HG03575 (cell line): ENCODE data around the gene ARHGEF12.

Experiments
- ATAC-seq: cut with Tn5 transposase; IDR thresholded peaks from one replicate; pipeline ENCODE4 v1.9.1; 2021; ENCODE audit not compliant: unreplicated experiment, insufficient number of reproducible peaks, low FRiP score; ENCODE audit errors: extremely low read depth

The ARHGEF12 gene

DNA sequence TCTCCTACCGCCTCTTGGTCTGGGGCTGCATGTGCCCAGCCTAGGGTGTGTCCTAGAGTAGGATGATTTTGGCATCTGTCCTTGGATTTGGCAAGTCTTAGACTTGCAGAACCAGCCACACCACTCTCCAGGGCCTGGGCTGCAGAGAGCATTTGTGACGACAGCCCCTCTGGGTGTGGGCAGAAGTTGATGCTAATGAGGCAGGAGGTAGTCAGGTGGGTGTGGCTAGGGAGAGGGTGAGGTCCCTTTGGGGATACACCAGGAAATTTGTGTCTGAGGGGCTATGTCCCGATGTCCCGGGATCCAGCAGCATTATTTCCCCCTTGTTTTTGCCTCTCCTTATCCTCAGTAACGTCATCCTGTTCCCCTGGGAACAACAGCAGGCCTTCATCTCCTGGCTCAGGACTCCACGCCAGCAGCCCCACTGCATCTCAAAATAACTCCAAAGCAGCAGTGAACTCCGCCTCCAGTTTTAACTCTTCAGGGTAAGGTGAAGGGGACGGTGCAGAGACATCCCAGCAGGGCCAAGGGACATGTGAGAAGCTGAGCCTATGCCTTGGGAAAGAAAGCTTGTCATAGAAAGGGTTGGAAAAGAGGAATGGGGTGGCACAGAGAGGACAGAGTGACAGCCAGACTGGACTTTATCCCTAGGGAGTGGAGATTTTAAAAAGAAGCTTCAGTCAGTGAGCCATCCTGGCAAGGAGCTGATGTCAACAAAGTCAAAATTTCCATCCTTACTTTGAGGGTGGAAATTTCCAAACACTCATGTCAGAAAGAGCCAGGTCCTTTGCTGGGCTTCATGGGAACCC is 19.1 kb upstream of the ARHGEF12 start:
- ATAC-seq: no peak

DNA sequence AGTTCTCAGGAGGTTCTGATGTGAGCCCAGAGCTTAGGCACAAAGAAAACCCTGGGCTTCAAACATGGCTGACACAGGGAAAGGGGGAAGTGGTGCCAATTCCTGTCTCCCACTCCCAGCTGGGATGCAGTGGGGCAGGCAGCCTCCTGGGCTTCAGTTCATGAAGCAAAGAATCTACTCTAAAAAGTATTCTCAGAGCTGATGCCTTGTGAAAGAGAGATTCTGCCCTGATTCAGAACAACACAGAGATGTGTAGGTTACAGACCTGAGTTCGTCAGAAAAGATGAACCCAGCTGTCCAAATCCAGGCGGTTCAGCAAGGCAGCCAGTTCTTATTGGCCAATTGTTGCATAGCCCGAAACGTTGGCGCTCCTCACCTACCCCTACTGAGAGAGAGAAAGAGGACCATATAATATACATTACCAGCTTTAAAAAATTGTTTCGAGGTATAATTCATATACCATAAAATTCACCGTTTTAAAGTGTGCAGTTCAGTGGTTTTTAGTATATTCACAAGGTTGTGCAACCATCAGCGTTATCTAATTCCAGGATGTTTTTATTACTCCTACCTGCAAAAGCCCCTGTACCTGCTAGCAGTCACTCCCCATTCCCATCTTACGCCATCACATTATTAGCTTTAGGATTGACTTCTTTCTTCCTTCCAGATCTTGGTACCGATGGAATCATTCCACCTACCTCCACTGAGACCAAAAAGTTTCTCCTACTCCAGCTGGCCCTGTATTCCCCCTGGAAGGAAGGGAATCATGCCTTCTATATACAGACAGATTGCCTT is 18.3 kb upstream of the ARHGEF12 start:
- no peak for ATAC-seq

DNA sequence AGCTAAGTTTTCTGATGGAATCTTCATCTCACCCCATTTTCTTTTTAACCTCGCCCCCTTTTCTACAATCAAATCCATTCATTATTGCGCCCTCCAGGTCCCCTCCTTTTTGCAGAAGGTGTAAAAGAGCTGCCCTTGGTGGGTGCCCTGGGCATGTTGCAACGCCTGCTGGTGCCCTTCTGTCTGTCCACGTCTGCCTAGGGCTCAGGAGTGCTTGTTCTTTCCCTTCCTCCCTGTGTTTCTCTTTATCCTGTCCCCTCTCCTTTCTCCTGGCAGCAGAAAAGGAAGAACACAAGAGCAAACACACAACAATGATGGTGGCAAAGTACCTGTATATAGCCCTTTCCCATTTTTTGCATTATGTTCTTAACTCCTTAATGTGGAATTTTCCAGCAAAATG is 17.3 kb upstream of the ARHGEF12 start:
- ATAC-seq: no peak

DNA sequence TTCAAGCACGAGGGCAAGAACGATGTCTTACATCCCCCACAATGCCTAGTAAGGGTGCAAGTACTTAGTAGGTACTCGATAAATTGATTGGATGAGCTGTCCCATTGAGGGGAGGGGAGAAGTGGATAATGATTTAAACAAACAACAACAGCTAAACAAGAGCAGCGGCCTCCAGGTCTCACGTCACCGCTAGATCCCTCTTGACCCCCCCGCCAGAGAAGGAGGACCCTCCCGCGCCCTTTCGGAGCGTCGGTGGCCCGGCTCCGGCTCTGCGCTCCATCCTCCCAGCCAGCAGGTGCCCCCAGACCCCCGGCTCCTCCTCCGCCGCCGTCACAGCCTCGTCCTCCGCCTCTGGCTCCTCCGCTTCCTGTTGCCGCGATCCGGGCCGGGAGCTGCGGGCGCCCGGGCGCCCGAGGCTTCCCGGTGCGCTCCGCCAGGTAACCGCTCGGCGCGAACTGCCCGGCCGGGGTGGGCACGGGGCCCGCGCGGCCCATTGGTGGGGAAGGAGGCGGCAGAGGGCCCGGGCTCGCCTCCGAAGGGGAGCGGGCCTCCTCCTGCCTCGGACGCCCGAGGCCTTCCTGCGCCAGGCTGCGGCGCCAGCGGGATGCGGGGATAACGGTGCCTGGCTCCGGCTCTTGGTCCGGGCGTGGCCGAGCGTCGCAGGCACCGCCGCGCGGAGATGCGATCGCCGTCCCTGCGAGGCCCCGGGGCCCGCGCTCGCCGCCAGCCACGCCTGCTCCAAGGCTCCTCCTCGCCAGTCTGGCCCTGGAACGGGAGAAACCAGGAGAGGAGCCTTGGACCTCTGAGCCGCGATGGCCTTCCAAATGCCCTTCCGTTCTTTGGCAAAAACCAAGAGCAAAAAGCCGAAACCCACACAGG is 11.0 kb upstream of the ARHGEF12 start, which contains the start of gene TLCD5:
TSS of gene TLCD5 (plus strand) at position 368 of the 879 bp plus-strand sequence. CDS start 2,143 bp downstream, outside the sequence.
- no peak for ATAC-seq

DNA sequence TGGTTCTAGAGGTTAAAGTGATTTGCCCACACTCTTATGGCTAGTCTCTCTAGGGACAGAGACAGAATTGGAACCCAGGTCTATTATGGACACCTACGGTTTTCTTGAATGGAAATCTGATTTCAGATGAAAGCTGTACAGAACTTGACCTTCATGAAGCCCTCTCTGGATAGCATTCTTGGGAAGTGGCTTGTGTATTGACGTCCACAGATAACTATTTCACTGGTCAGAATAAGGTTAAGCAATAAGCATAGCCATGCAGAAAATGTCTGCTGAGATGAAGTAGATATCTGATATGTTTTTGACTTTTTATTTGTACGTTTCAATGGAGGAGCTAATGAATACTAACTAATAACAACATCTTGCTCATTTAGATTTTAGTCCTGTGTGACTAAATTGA is 10.0 kb upstream of the ARHGEF12 start:
- ATAC-seq: no peak

DNA sequence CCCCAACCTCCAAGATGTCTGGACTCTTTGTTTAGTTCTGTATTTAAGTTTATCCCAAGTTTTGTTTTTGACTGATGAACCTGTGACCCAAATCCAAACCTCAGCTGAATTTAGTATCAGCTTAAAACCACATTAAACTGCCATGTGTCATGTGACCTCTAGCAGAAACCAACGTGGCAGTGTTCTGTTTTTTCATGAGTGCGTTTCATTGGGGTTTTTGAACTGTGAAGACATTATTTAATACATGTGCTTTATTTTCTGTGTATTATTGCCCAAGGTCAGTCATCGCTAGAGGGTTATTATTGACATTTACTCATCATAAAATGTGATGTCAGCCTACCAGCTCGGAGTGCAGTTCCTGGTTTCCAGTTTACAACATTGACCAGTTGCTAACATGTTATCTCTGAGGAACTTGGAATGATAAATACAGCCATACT is 9.3 kb upstream of the ARHGEF12 start:
- ATAC-seq: no peak

DNA sequence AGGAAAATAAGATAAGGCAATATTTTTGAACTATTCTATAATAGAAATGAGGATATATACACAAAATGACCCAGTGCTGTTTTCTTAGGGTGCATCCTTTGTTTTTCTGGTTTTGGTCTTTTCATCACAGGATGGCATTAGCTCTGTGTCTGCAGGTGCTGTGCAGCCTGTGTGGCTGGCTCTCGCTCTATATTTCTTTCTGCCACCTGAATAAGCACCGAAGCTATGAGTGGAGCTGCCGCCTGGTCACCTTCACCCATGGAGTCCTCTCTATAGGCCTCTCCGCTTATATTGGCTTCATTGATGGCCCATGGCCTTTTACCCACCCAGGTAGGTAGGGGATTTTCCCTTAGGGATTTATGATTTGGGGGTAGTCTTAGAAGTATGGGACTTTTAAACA is 8.9 kb upstream of the ARHGEF12 start:
- ATAC-seq: no peak

DNA sequence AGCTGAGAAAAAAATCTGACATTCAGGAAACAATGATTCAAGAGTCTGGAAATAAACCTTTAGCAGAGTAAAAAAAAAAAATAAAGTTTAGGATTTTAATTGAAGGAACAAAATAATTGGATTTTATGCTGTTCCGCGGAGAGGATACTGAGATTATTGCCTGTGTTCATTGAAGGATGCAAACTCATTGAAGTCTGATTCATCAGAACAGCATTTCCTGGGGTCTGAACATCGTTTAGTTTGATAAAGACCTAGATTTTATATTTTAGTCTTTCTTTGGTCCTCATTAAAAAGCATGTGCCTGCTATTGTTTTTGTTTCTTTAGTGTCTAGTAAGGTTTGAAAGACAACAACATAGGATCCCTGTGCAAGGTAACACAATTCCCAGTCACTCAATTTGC is 6.7 kb upstream of the ARHGEF12 start:
- ATAC-seq: no peak

DNA sequence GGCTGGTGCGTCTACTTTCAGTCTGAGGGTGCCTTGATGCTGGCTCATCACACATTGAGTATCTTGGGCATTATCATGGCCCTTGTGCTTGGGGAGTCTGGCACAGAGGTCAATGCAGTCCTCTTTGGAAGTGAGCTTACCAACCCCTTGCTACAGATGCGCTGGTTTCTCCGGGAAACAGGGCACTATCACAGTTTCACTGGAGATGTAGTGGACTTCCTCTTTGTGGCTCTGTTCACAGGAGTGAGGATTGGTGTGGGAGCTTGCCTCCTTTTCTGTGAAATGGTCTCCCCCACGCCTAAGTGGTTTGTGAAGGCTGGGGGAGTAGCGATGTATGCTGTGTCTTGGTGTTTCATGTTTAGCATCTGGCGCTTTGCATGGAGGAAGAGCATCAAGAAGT is 6.2 kb upstream of the ARHGEF12 start:
- no peak for ATAC-seq

DNA sequence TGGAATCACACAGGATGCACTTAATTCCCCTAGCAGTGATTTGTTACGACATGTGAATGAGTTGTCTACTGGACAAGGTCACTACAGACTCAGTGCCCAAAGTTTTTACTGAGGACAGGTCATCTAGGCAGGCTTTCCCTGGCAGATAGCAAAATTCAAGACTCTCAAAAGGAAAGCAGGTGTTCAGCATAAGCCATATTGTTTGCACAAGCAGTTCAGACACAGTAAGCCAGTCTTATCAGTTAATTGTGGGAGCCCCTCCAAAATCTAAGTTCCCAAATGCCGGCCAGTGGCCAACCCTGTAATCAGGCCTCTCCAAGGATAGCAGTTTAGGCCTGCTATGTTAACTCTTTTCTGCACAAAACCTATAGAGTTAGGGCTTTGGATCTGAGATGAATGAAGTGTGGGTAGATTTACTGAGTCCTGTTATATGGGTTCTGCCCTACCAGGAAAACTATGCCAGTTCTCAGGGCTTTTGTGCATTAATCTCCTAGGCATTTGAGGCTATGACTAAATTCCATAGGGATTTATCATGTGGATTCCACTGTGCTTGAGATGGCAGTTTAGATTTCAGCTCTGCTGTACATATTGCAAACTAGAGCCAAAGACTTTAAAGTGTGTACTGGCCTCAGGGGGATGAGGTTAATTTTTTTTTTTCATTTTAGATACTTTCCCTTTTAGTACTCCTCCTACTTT is 4.8 kb upstream of the ARHGEF12 start:
- ATAC-seq: no peak

DNA sequence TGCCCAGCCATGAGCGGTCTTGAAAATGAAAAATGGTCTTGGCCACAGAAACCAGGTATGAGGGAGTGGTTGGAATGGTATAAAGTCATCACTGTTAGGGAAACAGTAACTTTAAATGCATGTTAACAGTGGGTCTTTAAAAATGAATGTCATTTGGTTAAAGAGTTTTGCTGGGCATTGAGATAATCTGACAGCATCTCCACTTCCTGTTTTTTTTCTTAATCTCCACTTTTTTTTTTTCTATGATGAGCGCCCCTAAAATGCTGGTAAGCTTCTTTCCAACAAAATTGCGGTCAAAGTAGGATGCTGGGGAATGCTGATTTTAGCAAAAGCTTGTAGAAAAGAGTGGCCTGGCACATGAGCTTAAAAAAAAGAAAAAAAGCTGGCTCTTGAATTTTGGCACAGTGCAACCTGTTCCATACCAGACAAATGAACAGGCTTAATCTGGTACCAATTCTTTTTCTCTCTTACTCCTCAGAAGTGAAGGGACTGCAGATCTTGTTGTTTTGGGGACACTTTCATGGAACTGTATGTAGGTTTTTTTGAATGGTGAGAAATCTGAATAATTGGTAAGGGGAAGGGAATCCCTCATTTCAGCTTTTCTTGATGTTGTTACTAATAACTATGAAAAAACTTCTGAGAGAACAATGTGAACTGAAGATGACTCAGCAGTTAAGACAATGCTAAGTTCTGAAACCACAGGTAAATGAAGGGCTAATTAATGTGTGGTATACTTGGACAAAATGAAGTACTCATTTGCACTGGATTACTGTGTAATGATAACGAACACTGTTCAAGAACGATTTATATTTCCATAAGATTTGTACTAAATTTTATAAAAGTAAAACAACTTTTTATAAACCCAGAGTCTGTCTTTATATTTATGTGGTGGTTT is 3.1 kb upstream of the ARHGEF12 start:
- no peak for ATAC-seq

DNA sequence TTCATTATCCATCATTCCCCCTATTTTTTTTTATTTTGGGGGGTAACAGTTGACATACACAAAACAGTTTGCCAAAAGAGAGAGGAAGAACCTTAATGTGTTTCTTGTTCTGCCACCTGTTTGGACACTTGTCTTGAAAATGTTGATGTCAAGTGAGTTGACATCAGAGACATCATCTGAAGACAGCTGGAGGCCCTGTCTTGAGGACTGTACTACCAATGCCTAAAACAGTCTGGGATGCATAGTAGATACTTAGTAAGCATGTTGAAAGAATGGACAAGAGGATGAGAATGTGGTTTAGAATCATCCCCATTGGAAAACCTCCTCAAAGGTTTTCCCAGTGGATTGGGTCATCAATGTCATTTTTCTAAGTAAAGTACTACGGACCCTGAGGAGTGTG is 2.4 kb upstream of the ARHGEF12 start:
- ATAC-seq: no peak

DNA sequence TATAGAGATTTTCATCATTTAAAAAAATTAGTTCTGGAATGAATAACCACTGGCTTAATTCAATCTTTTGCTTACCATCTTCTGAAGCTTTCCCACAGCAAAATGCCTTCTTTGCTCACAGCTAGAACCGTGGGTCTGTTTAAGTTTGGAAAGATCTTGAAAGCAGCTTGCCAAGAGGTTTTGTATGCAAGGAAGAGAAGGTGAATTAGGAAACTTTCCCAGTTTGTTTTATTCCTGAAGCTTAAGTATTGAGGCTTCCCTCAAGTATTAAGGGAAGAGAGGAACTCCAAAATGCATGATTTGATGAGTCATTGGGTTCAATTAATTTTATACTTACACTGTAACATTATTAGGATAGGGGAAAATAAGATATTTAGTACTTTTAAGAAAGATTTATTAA is 1.9 kb upstream of the ARHGEF12 start:
- no peak for ATAC-seq

DNA sequence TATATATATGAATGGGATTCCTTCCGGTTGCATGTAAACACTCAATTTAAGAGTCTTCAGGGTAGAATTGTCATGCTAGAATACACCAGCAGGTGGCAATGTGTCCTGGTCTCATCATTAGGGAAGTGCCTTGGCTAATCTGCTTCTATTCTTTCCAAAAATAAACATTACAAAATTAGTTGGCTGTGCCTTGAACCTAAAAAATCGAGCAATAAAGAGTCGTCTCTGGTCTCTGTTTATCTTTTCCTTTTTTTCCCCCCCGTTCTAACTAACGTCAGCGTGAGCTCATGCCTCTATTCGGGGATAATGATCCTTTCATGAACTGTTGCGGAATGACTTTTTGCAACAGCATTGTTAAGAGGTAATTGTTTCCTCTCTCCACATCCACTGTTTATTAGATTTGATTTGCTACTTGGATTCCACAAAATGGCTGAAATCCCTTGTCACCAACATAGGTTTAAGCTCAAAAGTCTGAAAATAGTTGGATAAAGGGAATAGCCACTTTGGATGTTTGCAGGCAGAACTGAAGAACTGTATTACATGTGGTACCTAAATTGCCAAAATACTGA is 1.2 kb upstream of the ARHGEF12 start:
- ATAC-seq: no peak

DNA sequence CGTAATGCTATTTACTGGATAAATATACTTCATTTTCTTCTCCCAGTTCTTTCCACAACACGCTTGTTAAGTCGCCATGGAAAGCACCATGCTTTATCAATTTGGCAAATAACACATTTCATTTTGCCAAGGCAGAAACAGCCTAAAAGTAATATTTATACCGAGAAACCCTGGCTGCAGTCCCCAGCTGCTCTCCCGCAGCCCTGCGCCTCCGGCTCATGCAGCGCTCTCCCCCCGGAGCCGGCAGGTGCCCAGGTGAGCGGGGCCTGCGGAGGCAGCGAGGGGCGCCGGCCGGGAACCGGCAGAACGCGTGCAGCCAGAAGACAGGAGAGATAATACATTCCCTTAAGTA is 681 bp upstream of the ARHGEF12 start:
- no peak for ATAC-seq

DNA sequence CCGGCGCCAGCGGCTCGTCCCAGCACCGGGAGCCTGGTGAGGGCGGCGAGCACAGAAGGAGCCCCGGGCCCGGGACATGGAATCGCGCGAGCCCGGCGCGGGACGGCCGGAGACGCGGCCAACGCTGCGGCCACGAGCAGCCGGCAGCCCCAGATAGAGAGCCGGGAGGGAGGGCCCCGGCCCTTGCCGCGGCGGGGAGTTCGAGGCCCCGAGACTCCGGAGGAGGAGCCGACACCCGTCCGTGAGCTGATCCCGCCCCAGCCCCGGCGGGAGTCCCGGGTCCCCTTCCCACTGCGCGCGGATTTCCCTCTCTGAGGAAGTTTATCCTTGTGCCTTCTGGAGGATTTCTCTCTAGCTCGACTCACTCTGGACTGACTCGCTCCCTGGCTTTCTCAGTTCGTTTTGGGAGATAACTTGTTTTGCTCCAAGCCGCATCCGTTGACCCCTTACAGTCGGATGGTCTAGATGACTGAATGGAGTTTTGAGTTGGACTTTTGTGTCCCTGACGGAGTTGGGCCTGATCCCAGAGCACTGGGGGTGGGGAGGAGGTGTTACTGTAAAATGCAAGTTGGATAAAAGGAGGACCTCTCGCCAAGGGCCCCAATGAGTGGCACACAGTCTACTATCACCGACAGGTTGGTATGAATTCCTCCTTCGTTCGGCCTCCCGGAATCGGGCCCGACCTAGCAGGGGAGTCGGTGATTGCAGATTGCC is 585 bp downstream of the ARHGEF12 start:
- ATAC-seq: no peak
